SJSA1 (cell line): Measurements from ENCODE around the gene GPAT2. TPM values are rescaled to one million over a fixed set of nuclear protein-coding genes. Genes with fewer than 3 reads are reported as not detected.
"Not testable (repeated sequence)": the region's sequence is repeated elsewhere in the genome, so short reads cannot be mapped to it uniquely, and the experiment has no call there.

Experiments used
- DNase-seq, 2 experiments: peaks; one replicate each; pipeline ENCODE4 v3.0.0-alpha.2; 2015 to 2020; ENCODE audit warnings: low spot score in 2 of 2, low read depth in 1 of 2
- H3K27ac ChIP-seq: fragments of 250-450 bp; sonication (Bioruptor Pico); 2 replicates; pipeline ENCODE4 v1.5.1; 2020; ENCODE audit warnings: mild to moderate bottlenecking, moderate library complexity
- H3K27me3 ChIP-seq: fragments of 250-450 bp; sonication (Bioruptor Pico); replicated peaks from 2 replicates; pipeline ENCODE4 v1.5.1; 2020; ENCODE audit warnings: mild to moderate bottlenecking, moderate library complexity
- H3K36me3 ChIP-seq: fragments of 250-450 bp; sonication (Bioruptor Pico); 2 replicates; pipeline ENCODE4 v1.5.1; 2020; ENCODE audit warnings: mild to moderate bottlenecking
- H3K4me1 ChIP-seq: fragments of 250-450 bp; sonication (Bioruptor Pico); replicated peaks from 2 replicates; pipeline ENCODE4 v1.6.1; 2021; ENCODE audit warnings: mild to moderate bottlenecking
- H3K4me3 ChIP-seq: fragments of 250-450 bp; sonication (Bioruptor Pico); 2 replicates; pipeline ENCODE4 v1.5.1; 2020; ENCODE audit warnings: mild to moderate bottlenecking
- H3K9me3 ChIP-seq: fragments of 250-450 bp; sonication (Bioruptor Pico); replicated peaks from 2 replicates; pipeline ENCODE4 v1.5.1; 2020; ENCODE audit warnings: mild to moderate bottlenecking
- total RNA-seq: library from RNA; depleted of rRNA; stranded (reverse); fragments of >200 nt; shearing (Covaris generic); gene quantifications from 2 replicates; pipeline ENCODE4 v1.2.3, GENCODE V29; 2014; rRNA removed

Gene GPAT2, protein sequence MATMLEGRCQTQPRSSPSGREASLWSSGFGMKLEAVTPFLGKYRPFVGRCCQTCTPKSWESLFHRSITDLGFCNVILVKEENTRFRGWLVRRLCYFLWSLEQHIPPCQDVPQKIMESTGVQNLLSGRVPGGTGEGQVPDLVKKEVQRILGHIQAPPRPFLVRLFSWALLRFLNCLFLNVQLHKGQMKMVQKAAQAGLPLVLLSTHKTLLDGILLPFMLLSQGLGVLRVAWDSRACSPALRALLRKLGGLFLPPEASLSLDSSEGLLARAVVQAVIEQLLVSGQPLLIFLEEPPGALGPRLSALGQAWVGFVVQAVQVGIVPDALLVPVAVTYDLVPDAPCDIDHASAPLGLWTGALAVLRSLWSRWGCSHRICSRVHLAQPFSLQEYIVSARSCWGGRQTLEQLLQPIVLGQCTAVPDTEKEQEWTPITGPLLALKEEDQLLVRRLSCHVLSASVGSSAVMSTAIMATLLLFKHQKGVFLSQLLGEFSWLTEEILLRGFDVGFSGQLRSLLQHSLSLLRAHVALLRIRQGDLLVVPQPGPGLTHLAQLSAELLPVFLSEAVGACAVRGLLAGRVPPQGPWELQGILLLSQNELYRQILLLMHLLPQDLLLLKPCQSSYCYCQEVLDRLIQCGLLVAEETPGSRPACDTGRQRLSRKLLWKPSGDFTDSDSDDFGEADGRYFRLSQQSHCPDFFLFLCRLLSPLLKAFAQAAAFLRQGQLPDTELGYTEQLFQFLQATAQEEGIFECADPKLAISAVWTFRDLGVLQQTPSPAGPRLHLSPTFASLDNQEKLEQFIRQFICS
- not detected in 2 replicates for total RNA-seq

DNA sequence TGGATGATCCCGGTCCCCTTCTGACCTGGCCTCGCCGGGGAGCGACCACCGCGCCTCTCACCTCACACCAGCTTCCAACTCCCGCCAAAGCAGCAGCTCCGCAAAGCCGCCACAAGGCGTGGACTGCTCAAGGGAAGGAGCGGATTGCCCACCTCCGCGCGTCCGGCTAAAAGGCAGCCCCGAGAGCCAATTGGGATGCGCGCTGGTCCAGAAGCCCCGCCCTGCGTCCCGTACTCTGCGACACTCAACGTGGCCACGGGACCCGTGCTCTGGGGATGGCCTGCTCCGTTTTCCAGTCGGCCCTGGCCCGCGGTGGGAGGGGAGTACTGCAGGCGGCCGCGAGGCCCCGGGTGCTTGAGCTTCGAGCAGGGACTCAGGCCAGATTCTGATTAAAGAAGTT lies at the start of gene GPAT2:
Gene GPAT2, minus strand, starts transcription at position 125 of the 400 bp plus-strand sequence. CDS start 2,557 bp downstream, outside the sequence.
- not testable (repeated sequence) for H3K27ac ChIP-seq, H3K36me3 ChIP-seq, H3K4me1 ChIP-seq, H3K27me3 ChIP-seq, H3K9me3 ChIP-seq, DNase-seq, H3K4me3 ChIP-seq

DNA sequence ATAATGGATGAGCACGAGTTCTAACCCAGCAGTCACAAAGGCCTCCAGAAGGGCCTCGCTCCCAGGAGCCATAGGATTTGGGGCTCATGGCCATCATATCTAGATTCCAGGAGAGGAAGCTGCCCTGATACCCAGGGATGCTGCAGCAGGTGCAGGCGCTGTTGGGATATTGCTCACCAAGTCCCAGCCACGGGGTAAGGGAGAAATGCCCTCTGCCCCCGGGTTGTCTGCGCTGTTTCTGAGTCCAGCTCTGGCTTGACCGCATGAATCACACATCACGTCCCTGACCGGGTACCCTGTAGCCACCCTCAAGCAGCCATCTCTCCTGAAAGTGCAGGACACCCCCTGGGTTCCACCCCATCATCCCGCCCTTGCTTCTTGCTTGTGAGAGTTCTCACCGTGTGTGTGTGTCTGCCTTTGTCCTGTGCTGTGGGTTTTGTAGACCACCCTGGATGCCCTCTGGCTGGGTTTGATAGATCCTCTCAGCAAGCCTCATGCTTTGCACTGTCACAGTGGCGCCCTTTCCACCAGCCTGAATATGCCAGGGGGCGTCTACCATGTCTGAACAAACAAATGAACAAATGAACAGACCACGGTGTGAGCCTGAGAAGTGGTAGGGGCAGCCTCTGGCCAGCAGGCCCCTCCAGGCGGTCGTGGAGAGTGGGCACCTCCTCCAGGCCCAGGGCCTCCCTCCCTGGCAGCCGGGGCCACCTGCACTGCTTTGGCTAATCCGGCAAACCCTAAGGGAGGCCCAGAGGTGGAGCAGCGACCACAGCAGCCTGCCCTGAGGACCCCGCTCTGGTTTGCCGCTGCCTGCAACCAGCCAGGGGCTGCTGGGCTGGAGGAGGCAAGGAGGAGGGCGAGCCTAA lies 49.5 kb upstream of the GPAT2 start:
- no peaks in the 10 kb centered on the region for H3K9me3 ChIP-seq
- H3K27me3 ChIP-seq, result peaks cover 8% of the 10 kb centered on the region
- no peak overlapping the region for H3K27ac ChIP-seq
- H3K4me1 ChIP-seq, result no peaks in the 10 kb centered on the region
- H3K4me3 ChIP-seq, result no peak overlapping the region
- DNase-seq, result no peak
- no peaks in the 10 kb centered on the region for H3K36me3 ChIP-seq

DNA sequence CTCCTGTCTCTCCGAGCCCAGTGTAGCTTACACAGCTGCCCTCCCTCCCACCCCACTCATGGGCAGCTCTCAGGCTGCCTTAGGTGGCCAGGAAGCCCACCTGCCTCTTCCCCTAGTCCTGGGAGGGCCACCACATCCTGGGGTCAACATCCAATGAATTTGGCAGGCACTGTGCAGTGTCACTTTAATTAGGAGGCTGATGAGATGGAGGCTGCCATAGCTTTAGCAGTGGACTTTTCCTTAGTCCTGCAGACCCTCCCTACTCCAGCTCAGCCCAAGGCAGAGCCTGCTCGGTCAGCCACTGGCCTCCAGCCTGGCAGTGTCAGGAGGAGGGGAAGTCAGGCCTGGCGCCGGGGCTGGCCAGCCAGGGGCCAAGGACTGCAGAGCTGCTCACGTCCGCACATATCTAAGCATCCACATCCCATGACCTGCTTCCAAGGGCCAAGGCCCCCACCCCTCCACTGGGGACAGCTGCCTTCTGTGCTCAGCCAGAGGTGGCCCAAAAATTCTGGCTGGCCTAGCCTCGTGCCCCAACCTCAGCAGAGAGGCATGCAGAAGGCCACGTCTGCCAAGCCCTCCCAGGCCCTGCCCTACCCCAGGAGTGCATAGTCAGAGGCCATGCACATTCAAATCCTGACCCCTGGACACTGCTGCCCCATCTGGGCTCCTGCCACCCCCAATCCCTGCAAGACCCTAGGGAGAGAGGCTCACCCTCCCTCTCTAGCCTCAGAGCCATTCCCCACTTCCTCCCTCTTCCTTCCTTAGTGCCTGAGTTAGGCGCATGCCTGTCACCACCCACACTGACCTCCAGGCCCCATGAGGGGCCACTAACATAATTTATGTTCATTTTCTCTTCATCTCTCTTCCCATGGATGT lies 48.6 kb upstream of the GPAT2 start:
- Histone ChIP-seq H3K4me1 (no peaks in the 10 kb centered on the region), H3K36me3 (no peaks in the 10 kb centered on the region), H3K4me3 (no peak overlapping the region), H3K27ac (no peak overlapping the region), H3K9me3 (no peaks in the 10 kb centered on the region), H3K27me3 (peaks cover 9% of the 10 kb centered on the region)
- no peak for DNase-seq

DNA sequence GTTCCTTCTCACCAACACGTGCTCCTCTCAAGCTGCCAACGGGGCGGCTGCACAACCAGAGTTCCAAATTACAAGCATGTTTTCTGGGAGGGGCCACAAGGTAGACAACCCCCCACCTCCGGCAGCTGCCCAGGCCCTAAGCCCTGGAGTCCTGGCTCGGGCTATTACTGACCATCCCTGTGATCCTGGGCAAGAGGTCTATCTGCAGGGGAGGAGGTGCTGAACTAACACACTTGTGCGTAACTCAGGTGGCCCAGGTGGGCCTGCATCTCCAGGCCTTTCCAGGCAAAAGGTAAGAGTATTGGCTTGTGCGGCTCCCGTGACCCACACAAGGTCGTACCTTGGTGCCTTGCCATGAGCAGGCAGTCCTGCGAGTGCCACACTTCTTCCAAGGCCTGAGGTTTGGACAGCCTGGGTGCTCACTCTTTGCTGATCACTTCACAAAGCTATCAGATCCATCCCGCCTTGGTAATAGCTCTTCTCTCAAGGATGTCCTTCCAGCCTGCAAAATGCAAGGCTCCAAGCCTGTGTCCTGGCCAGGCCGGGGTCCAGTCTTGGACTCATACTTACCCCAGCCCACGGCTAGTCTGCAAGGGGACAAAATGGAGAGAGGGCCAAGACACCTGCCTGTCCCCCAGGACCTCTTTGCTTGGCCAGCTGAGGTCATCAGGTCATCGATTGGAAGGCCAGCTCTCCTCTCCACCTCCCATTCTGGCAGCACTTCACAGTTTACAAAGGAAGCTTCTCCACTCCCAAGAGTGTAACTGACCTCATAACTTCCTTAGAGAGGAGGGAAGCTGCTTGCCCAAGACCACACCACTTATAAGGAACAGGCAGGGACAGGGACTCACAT lies 47.7 kb upstream of the GPAT2 start:
- Histone ChIP-seq H3K27me3 (peaks cover 9% of the 10 kb centered on the region), H3K9me3 (no peaks in the 10 kb centered on the region), H3K36me3 (no peaks in the 10 kb centered on the region), H3K27ac (no peak overlapping the region), H3K4me3 (no peak overlapping the region), H3K4me1 (no peaks in the 10 kb centered on the region)
- no peak for DNase-seq

DNA sequence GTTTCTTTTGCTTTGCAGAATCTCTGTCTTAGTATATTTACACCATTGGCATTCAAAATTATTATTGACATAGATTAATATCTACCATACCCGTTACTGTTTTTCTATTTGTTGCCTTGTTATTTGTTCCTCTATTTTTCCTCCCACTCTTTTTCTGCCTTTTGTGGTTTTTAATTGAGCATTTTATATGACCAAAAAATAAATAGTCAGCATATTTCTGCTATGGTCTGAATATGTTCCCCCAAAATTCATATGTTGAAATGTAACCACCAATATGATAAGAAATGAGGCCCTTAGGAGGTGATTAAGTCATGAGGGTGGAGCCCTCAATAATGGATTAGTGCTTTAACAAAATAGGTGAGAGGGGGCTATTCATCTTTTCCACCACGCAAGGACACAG lies 46.3 kb upstream of the GPAT2 start:
- Histone ChIP-seq H3K27me3 (peaks cover 7% of the 10 kb centered on the region), H3K9me3 (no peaks in the 10 kb centered on the region), H3K4me1 (no peaks in the 10 kb centered on the region), H3K4me3 (no peak overlapping the region), H3K36me3 (no peaks in the 10 kb centered on the region), H3K27ac (no peak overlapping the region)
- no peak for DNase-seq

DNA sequence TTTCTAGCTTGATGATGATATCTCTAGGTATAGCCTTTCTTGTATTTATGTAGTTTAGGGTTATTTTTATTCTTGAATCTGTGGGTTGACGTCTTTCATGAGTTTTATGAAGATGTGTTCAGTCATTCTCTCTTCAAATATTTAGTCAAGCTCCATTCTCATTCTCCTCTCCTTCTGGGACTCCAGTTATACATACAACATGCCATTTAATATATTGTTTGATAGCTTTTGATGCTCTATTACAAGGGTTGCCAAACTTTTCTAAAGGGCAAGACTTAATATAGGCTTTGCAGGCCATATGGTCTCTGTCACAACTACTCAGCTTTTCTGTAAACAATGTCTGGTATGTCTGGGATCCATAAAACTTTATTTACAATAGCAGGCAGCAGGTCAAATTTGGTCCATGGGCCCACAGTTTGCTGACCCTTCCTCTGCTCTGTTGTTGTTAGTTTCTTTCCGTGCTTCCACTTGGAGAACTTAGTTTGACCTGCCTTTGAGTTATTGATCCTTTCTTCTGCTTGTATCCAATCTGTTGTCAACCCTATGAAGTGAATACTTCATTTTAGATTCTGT lies 40.6 kb upstream of the GPAT2 start:
- no peaks in the 10 kb centered on the region; the same call in 1 of the 2 replicates for H3K9me3 ChIP-seq
- no peak for DNase-seq
- H3K4me1 ChIP-seq, result no peaks in the 10 kb centered on the region
- no peak overlapping the region for H3K27ac ChIP-seq
- peaks cover 9% of the 10 kb centered on the region for H3K27me3 ChIP-seq
- no peak overlapping the region for H3K4me3 ChIP-seq
- no peaks in the 10 kb centered on the region for H3K36me3 ChIP-seq

DNA sequence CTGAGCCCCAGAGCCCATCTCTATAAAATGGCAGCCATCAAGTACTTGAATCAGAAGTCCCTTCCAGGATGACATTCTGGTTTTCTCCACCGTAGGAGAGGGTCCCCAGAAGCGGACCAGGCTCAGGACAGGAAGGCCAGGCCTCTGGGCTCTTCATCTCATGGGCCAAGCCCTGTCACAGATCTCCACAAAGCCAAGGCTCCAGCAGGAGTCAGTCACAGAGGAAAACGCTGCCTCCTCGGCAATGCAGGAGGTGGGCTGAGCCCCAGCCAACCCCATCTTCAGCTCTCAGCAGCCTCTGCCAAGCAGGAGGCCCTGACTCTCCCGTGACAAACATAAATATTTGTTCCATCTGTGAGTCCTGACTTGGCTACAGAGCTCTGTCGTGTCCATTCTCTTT lies 39.4 kb upstream of the GPAT2 start:
- Histone ChIP-seq H3K27ac (no peak overlapping the region), H3K9me3 (no peaks in the 10 kb centered on the region; the same call in 1 of the 2 replicates), H3K4me3 (no peak overlapping the region), H3K36me3 (no peaks in the 10 kb centered on the region), H3K4me1 (no peaks in the 10 kb centered on the region), H3K27me3 (peaks cover 3% of the 10 kb centered on the region; the same call in 1 of the 2 replicates)
- DNase-seq, result no peak

DNA sequence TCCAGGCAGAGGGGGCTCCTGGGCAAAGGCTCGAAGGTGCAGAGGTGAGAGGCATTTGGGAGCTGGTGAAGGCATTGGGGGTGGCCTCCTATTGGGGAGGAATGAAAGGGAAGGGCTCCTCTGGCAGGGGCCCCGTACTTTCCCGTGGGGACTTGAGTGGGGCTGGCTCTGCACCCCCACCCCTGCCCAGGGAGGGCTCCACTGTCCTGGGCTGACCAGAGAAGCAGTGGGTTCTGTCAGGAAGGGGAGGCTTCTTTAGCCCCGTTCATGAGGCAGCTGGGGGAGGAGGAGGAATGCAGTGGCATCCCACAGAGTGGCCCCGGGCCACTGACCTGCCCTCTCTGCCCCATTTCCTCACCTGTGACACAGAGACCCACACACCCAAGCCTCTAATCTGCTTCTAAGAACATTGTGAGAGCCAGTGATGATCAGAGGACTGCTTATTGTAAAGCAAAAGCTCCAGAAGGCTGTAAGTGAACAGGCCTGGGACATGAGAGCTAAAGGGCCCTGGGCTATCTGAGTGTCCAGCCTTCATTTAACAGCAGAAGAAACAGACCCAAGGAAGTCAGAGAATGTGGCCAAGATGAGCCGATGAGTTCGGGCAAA lies 38.6 kb upstream of the GPAT2 start:
- H3K4me3 ChIP-seq, result no peak overlapping the region
- no peak for DNase-seq
- no peaks in the 10 kb centered on the region; the same call in 1 of the 2 replicates for H3K9me3 ChIP-seq
- peaks cover 3% of the 10 kb centered on the region; the same call in 1 of the 2 replicates for H3K27me3 ChIP-seq
- no peaks in the 10 kb centered on the region for H3K4me1 ChIP-seq
- H3K36me3 ChIP-seq, result no peaks in the 10 kb centered on the region
- H3K27ac ChIP-seq, result no peak overlapping the region

DNA sequence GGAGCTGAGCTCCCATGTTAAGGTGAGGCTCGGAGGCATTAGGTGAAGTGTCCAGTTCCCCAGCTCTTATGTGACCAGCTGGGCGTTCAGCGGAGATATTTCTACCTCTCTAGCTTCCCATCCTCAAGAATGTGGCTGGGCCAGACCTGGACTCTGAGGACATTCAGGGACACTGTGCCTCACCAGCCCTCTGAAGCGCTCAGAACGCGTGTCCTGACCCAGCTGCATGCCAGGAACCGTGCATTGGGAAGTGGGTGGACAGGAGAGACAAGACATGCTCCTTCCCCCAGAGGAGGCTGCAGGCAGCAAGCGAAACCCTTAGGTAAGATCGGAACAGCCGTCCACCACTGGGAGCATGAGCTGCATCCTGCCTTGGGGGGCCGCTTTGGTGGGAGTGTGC lies 38.0 kb upstream of the GPAT2 start:
- Histone ChIP-seq H3K27ac (no peak overlapping the region), H3K4me3 (no peak overlapping the region), H3K4me1 (no peaks in the 10 kb centered on the region), H3K27me3 (peaks cover 3% of the 10 kb centered on the region; the same call in 1 of the 2 replicates), H3K9me3 (no peaks in the 10 kb centered on the region; the same call in 1 of the 2 replicates), H3K36me3 (no peaks in the 10 kb centered on the region)
- no peak for DNase-seq

DNA sequence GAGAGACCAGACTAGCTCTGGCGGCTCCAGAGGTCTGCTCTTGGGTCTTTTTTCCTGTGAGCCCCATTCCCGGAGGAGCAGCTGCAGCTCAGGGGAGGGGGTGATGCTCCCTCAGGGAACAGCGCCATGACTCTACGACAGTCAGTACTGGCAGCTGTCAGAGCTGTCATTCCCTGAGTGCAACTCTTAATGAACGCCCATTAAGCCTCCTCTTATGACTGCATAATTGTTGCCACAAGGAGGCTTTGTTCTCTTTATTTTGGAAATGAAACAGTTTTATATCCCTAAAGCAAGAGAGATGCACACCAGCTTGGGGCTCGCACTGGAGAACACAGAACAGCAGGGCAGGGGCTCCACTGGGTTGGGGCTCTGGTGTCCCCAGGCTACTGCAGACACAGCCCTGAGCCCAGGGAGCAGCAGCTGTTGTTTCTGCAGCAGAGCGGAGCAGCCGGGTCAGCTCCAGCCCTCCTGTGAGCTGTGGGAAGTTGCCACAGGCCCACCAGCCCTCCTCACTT lies 37.3 kb upstream of the GPAT2 start:
- not testable (repeated sequence) for H3K4me1 ChIP-seq, H3K27me3 ChIP-seq, H3K27ac ChIP-seq, DNase-seq, H3K36me3 ChIP-seq, H3K4me3 ChIP-seq, H3K9me3 ChIP-seq

DNA sequence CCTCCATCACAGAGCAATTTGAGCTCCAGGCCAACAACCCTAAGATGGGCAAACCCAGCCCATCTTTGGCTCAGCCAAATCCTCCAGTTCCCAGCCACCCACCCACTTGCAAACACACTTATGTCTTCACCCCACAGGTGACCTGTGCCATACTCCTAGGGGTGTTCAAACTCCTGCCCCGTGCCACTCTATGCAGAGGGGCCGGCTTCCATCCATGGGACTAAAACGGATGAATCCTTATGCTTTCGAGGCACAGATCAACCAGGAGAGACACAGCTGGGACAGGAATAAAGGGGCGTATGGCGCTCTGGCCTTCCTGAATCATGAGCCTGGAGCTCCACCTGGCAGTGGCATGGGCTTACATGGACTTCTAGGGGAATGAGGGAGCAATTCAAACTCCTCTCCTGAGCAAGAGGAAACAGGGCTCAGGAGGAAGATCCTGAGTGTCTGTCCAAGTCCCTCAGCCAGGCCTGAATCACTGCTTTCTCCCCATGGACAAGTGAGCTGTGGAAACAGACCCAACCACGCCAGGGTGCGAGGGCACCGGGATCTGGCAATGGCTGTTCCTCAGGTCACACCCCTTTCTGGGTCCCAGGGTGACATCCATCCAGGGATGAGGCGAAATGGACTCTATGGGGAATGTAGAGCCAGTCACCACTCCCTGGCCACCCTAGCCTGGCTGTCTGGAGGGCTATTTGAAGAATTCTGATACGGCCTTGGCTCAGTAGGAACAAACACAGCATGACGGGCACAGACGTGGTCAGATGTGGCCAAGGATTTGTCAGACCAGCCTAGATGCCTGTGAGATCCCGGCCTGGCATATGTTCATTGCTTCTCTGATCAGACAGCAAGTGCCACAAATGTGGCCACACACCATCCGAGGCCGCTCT lies 36.6 kb upstream of the GPAT2 start:
- H3K4me3 ChIP-seq, H3K36me3 ChIP-seq, H3K27me3 ChIP-seq, H3K4me1 ChIP-seq, DNase-seq, H3K9me3 ChIP-seq, H3K27ac ChIP-seq: not testable (repeated sequence)
